ENCODE data around the gene ITM2C.

The ITM2C gene

GRCh38 chr2:230873661-230874401 is 9.1 kb downstream of the ITM2C start:
- no peak for FAIRE-seq

DNA sequence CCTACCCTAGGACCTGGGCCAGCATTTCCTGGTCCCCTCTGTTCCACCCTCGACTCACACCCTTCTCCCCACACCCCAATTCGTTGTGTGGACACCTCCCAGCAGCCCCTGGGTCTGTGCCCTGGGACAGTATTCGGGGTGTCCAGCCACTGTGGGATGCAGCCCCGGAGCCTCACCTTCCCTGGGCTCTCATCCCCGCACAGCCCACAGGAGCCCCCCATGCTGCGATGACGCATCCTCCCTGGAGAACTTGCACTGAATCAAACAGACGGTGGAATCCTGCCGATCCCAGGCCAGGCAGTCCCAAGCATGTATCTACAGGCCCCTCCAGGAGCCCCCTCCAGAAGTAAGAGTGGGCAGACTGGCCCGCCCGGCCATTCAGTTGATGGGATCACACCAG is 9.7 kb downstream of the ITM2C start:
- FAIRE-seq = no peak

- FAIRE-seq = no peak
Measured at GRCh38 chr2:230874876-230875275, 10.1 kb downstream of the ITM2C start.

DNA sequence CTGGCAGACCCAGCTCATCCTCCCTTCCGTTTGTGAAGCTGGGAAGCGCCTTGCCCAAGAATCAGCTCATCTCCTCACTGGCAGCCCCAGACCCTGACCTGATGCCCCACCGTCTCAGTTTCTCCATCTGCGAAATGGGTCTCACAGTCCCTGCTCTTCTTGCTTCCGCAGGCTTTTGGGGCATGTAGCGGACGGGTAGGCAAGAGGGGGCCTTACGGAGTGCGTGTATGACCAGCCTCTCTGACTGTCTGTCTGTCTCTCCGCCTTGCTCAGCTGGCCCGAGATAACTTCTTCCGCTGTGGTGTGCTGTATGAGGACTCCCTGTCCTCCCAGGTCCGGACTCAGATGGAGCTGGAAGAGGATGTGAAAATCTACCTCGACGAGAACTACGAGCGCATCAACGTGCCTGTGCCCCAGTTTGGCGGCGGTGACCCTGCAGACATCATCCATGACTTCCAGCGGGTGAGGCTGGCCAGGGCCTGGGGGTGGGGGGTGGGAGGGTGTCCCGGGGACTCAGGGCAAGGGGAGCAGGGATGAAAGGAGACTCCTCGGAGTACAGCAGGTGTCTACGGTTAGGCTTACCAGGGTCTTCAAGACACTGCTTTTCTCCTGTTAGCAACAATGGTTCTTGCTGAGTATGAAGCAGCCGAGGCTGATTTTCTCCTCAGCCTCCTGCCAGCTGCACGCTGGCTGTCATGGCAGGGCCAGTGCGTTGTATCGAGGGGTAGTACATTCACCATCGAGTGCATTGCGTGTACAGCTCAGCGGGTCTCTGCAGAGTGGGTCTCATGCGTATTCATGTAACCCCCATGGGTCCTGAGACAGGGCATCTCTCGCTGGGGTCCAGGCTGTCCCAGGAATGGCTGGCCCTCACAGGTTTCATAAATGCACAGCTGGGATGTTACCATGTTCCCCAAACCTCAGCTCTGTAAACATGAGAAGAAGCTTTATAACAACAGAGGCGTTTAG is 10.9 kb downstream of the ITM2C start:
- FAIRE-seq = no peak

DNA sequence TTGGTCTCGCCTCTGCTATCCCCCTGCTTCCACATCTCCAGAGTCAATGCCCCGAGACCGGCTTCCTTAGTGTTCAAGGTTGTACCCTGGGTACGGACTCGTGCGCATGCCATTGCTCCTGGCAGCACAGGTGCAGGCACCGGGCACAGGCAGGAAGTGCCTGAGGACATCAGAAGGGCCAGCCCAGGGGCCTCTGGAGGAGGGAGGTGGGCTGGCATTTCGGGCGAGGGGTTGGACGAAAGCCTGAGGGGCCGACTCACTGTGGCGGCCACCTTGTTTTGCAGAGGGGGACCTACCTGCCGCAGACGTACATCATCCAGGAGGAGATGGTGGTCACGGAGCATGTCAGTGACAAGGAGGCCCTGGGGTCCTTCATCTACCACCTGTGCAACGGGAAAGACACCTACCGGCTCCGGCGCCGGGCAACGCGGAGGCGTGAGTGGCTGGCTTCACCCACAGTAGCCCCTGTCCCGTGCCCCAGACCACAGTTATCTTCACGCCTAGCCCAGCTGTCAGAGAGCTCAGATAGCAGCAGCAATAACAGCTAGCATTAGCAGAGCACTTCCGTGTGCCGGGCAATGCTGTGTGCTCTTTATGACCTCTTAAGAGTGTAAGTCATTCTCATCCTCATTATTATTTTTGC is 12.5 kb downstream of the ITM2C start:
- FAIRE-seq = no peak

DNA sequence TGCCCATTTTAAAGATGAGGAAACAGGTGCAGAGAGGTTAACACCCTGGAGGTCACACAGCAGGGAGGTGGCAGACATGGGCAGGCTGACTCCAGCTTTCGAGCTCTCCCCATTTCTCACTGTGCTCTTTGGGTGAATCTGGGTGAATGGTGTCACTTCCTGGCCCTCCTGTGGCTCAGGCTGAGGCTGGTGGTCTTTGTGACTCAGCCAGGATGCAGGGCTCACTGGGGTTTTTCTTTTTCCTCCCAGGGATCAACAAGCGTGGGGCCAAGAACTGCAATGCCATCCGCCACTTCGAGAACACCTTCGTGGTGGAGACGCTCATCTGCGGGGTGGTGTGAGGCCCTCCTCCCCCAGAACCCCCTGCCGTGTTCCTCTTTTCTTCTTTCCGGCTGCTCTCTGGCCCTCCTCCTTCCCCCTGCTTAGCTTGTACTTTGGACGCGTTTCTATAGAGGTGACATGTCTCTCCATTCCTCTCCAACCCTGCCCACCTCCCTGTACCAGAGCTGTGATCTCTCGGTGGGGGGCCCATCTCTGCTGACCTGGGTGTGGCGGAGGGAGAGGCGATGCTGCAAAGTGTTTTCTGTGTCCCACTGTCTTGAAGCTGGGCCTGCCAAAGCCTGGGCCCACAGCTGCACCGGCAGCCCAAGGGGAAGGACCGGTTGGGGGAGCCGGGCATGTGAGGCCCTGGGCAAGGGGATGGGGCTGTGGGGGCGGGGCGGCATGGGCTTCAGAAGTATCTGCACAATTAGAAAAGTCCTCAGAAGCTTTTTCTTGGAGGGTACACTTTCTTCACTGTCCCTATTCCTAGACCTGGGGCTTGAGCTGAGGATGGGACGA is 13.2 kb downstream of the ITM2C start:
- no peak for FAIRE-seq

DNA sequence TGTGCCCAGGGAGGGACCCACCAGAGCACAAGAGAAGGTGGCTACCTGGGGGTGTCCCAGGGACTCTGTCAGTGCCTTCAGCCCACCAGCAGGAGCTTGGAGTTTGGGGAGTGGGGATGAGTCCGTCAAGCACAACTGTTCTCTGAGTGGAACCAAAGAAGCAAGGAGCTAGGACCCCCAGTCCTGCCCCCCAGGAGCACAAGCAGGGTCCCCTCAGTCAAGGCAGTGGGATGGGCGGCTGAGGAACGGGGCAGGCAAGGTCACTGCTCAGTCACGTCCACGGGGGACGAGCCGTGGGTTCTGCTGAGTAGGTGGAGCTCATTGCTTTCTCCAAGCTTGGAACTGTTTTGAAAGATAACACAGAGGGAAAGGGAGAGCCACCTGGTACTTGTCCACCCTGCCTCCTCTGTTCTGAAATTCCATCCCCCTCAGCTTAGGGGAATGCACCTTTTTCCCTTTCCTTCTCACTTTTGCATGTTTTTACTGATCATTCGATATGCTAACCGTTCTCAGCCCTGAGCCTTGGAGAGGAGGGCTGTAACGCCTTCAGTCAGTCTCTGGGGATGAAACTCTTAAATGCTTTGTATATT is 14.0 kb downstream of the ITM2C start:
- FAIRE-seq = no peak

DNA sequence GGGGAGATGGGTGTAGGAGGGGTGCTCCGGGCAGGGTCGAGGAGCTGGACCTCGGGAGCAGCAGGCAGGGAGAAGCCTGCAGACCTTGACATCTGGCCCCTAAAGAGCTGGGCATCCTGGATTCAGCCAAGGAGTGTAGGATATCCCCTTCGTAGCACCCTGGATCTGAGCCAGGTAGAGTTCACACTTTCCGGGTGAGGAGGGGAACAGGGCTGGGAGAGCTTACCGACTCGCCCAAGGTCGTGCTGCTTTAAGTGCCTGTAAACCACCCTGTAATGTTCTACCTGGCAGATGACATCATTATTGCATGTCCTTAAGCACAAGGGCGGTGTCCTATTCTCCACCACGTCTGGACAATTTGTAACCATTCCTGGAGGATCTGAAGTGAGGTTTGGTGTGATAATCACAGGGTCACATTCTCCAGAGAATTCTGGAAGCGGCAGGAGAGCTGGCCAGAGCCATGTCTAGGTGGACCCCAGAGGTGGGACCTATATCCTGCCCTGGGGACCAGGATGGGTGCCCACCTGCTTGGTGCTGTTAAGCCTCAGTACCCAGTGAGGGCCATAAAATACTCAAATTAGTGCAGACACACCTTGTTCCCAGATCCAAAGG is 14.6 kb downstream of the ITM2C start:
- FAIRE-seq = no peak

GRCh38 chr2:230879891-230880290 is 15.1 kb downstream of the ITM2C start:
- FAIRE-seq = no peak

- FAIRE-seq = no peak
Measured at GRCh38 chr2:230881840-230882239, 17.1 kb downstream of the ITM2C start.

- FAIRE-seq = no peak
Measured at GRCh38 chr2:230885463-230886130, 20.9 kb downstream of the ITM2C start.

- FAIRE-seq = no peak
Measured at GRCh38 chr2:230886206-230886605, 21.5 kb downstream of the ITM2C start.

DNA sequence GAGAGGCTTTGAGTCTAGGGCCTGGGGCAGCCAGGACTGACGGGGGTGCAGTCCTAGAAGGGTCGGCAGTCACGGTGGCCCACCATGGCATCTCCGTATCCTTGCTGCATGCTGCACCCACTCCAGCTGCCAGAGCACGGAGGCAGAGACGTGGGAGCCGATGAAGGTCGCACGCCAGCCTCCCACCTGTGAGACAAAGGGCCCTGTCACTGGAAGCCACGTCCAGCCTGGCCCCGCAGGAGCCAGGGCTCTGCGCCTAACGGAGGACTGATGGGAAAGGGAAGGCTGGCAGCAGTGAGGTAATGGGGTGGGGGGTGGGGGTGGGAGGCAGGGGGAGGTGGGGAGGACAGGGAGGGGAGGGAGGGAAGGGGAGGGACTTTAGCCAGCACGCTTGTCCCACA is 21.9 kb downstream of the ITM2C start:
- FAIRE-seq = no peak

- FAIRE-seq = no peak
Measured at GRCh38 chr2:230887342-230887741, 22.6 kb downstream of the ITM2C start.

DNA sequence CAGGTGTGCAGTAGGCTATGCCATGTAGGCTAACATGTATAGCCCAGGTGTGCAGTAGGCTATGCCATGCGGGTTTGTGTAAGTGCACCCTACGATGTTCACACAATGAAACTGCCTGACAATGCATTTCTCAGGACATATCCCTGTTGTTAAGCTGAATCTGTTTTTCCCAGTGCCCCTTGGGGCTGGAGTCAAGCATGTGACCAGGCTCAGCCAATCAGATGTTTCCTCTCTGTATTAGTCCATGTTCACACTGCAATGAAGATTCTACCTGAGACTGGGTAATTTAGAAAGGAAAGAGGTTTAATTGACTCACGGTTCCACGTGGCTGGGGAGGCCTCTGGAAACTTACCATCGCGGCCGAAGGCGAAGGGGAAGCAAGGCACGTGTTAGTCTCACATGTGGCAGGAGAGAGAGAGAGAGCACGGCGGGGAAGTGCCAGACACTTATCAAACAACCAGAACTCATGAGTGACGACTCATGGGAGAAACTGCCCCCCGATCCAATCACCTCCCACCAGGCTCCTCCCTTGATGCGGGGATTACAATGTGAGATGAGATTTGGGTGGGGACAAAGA is 24.2 kb downstream of the ITM2C start:
- no peak for FAIRE-seq

- no peak for FAIRE-seq
Measured at GRCh38 chr2:230889911-230890601, 25.3 kb downstream of the ITM2C start.

DNA sequence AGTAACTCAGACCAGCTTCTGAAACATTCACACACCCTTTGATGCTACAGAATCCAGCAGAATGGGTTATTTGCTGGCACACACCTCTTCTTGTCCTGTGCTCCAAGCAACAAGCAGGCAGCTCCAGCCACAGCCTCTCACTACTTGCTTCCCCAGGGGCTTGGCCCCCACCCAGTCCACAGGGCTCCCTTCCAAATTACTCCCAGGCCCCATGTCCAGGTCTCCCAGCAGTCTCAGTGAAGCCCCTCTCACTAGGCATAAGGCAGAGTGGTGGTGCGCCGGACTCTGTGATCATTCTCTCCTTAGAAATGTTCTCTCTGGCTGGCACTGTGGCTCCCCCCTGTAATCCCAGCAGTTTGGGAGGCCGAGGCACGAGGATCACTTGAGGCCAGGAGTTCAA is 25.9 kb downstream of the ITM2C start:
- no peak for FAIRE-seq

GRCh38 chr2:230891064-230891463 is 26.3 kb downstream of the ITM2C start:
- FAIRE-seq = no peak

GRCh38 chr2:230891509-230891908 is 26.8 kb downstream of the ITM2C start:
- FAIRE-seq = no peak

DNA sequence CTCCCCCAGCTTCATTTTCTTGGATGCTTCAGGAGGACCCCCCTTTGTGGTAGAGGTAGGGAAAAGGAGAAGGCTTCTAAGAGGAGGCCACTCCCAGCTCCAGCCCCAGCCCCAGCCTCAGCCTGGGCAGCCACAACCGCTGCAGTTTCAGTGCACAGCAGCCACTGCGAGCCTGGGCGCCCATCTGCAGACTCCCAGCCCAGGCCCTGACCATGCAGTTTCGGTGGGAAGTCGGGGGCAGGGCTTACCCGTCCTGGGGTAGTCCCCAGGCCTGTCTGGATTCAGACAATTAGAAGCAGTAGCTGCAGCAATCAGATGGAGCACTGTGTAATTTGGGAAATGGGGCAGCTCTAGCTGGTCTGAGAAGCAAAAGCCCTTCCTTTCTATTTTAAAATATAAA is 28.6 kb downstream of the ITM2C start:
- no peak for FAIRE-seq
